Measurements from ENCODE around the gene GLG1.
"Not testable (repeated sequence)": the region's sequence is repeated elsewhere in the genome, so short reads cannot be mapped to it uniquely, and the experiment has no call there.

GLG1 gene

DNA sequence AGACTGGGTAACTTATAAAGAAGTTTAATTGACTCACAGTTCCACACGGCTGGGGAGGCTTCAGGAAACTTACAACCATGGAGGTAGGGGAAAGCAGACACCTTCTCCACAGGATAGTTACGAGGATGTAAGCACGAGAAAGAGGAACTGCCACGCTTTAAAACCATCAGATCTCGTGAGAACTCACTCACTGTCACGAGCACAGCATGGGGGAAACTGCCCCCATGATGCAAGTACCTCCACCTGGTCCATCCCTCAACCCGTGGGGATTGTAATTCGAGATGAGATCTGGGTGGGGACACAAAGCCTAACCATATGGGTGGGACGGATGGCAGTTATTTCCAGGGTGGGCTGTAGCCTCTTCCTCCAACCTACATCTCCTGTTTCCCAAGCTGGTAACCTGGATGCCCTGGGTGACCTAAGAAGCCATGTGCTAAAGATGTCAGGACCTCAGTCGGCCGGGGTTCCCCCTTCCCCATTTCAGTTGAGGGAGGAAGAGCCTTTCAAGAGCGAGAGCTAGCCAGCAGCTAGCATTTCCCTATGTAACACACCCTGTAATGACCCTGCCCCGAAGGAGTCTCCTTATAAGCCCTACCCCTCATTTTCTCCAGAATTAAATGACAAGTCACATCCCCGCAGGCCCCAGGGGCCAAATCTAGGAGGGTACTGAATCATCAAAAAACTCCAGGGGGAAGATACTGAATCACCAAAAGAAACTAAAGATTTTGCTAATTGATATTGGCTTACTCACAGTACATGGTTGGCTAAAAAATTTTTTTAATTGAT, 202.6 kb downstream of the GLG1 start:
- not testable (repeated sequence) for DNase-seq

DNA sequence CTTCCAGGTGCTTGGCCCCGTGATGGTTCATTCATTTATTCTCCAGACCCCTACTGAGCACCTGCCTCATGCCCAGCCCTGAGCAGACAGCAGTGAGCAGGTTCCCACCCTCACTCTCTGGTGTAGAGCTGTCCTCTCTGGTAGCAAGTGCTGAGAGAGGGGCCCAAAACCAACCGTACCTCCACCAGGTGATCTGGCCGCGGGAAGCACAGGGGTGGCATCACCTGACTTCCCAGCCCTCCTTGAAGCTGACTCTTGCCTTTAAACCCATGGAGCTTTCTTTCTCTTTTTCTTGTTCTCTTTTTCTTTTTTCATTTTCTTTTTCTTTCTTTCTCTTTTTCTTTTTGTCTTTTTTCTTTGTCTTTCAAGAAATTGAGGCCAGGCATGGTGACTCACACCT, 206.7 kb downstream of the GLG1 start:
- peak in 1 of 3 donors; percentile 14 for DNase-seq

DNA sequence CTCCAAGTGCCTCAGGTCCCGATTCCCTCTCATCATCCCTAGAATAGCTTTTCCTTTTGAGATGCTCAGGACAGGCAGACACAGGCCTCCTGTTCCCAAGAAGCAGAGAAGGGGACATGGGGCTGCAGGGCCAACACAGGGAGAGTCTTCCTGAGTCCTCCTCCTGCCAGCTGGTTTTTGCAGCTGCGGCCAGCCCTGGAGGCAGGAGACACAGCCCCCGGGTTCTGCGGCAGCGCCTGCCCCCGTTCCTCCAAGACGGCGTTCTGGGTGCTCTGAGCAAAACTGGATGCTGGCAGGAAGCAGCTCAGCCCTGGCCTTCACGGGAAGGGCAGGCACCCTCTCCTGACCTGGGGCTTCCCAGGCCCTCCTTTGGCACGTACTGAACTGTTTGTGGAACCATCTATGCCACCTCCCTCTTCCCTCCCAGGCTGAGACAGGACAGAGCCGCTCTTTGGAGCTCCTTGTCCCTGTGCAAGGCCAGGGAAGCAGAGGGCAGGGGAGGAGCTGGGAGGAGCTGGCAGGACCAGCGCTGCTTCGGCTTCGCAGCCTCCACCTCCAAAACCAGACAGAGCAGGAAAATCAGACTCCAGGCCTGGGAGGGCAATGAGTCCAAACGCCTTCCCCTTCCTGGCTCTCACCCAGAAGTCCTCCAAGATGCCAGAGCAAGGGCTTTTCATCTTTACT, 208.6 kb downstream of the GLG1 start:
- DNase-seq: peak in 1 of 3 donors; percentile 4

Data from suppressor macrophage treated with lipopolysaccharide for 1 hour (primary cell).